HG03342 (cell line): Measurements from ENCODE around the gene DLK2.
"Not testable (repeated sequence)": the region's sequence is repeated elsewhere in the genome, so short reads cannot be mapped to it uniquely, and the experiment has no call there.

Source experiments
- ATAC-seq: cut with Tn5 transposase; IDR thresholded peaks from one replicate; pipeline ENCODE4 v1.9.1; 2021; ENCODE audit warnings: mild to moderate bottlenecking, moderate library complexity; ENCODE audit not compliant: unreplicated experiment

Gene DLK2

GRCh38 chr6:43481591-43482236 lies 26.4 kb upstream of the DLK2 start:
- no peak for ATAC-seq

GRCh38 chr6:43481075-43481474 lies 25.7 kb upstream of the DLK2 start:
- no peak for ATAC-seq

GRCh38 chr6:43478008-43478372 lies 22.6 kb upstream of the DLK2 start:
- peak; percentile 12 for ATAC-seq

DNA sequence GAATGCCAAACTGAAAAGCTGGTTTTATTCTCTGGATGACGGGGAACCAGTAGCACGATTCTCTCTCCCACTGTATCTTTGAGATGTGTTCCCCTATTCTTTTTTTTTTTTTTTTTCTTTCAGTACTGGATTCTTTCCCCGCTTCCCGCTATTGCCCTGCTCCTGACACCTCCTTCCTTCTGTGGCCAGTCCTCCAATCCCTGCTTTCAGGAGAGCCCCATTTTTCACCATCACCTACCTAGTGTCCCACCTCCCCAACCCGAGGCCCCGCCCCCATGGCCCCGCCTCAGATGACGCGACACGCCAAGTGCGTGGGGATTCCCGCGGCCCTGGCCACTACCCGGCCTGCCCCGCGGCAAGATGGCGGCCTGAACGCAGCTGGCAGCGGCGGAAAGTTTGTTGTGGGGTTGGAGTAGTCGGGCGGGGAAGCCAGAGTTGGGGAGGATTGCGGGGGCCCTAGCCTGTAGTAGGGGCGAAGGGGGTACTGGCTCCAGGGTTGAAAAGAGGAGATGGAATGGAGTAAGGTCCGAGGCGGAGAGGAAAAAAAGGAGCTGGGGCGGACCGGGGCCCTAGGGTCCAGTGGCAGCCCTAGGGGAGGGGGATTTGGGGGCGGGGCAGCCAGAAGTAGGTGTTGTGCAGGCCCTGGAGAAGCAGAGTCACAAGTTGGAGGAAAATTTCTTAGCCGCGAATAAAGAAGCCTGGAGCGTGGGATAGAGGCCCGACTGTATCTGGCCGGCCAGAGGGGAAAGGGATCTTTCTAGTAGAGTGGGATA lies 22.1 kb upstream of the DLK2 start, which contains the start of gene TJAP1:
Gene TJAP1, plus strand, starts transcription at position 336 of the 773 bp plus-strand sequence. CDS start 21,432 bp downstream, outside the sequence.
- ATAC-seq = peak; percentile 92

GRCh38 chr6:43476746-43477145 lies 21.4 kb upstream of the DLK2 start:
- no peak for ATAC-seq

- no peak for ATAC-seq
Measured at GRCh38 chr6:43475516-43475915, 20.2 kb upstream of the DLK2 start.

GRCh38 chr6:43472515-43472914 lies 17.2 kb upstream of the DLK2 start:
- ATAC-seq = no peak

DNA sequence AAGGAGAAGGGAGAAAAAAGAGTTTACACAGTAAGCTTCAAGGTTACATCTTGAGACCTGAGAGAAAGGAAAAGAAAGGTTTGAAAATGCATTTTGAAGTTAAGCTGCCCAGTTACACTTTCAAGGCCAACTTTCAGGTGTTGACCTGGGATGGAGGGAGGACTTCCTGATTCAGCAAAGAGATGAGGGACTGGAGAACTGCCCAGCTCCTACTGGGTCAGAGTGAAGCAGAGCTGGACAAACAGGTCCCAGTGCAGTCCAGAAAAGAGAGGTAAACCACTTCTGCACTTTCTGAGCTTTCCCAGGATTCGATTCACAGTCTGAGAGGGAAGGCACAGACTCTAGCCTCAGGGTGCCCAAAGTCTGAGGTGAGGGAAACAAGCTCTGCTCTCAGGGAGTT lies 16.1 kb upstream of the DLK2 start:
- ATAC-seq = no peak

- no peak for ATAC-seq
Measured at GRCh38 chr6:43469947-43470346, 14.6 kb upstream of the DLK2 start.

DNA sequence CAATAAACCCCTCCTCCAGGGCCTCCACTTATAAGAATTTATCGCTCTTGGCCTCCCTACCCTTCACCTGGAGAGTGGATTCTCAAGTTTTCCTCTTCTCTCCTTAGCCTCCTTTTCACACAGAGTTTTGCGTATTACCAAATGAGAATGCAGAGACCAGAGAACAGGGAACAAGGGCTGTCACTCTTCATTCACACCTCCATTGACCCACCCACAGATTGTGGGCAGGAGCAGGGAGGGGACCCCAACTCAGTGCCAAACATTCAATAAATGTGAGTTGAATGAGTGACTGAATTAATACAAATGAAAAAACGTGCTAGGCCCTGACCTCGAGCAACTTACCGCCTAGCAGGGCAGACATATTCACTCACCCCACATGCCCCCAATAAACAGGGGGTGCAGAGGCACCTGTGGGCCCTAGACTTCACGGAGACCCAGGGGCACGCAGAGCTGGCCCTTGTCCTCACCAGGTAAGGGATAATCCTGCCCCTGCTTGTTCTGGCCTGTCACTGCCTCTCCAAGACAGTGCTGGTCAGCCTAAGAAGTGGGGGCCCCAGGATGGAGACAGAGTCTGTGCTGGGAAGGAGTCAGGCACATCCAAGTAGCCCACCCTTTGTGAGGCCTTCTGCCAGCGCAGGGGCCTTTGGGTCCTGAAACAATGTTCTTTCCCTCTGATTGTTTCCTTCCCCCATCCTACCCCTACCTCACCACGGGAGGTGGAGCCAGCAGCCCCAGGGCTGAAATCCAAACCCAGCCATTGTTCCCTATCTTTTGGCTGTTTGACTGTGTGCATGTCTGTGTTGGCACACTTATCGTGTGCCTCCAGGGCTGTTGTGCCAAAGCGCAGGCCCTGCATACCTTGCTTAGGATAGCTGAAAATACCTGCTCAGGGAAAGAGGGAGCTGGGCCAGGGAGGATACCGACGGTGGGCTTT lies 13.7 kb upstream of the DLK2 start:
- ATAC-seq = no peak

DNA sequence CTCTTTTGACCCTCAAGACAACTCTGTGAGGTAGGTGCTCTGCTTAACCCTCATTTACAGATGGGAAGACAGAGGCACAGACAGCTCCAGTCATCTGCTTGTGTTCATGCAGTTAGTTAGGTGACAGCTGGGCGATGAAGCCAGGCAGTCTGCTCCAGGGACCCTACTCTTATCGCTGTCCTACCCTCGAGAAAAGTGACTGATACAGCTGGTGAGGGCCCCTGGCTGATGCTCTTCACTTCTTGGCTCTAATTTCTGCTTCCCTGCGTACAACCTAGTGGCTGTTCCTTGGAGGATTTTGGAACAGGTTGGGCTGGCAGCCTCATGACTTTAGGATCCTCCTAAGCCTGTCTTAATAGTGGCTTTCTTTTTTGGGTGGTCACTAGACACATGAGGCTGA lies 12.9 kb upstream of the DLK2 start:
- ATAC-seq = no peak

DNA sequence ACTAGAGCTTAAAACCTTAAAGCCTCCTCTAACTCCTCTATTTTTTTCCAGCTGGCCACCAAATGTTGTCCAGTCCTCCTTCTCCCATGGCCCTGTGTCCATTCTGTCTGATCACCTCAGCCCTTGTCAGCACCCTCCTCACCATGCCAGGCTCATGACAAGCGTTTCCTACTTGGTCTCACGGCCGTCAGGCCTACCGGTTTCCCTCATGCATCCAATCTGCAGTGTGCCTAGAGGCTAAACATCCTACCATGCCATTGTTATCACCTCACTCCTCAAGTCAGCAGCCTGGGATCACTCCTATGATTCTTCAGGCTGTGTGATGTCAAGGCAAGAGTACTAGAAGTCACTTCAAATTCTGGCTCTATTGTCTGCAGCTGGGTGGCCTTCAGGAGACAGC lies 12.4 kb upstream of the DLK2 start:
- no peak for ATAC-seq

- not testable (repeated sequence) for ATAC-seq
Measured at GRCh38 chr6:43467265-43467664, 11.9 kb upstream of the DLK2 start.

GRCh38 chr6:43465948-43466347 lies 10.6 kb upstream of the DLK2 start:
- ATAC-seq = no peak

- ATAC-seq = no peak
Measured at GRCh38 chr6:43464337-43464736, 9.0 kb upstream of the DLK2 start.

DNA sequence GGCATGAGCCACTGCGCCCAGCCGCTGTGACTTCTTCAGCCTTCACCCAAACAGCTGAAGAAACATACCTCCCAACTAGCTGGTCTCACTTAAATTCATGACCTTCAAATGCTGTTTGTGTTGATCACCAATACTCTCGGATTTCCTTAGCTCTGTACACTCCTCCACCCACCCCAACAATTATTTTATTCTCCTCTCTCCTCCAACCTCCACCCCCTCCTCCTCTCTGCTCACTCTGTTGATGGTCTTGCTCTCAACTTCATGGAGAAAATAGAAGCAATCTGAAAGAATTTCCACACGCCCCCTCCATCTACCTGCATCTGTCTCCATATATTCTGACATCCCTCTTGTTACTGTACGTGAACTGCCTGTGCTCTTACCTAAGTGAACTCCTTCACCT lies 6.6 kb upstream of the DLK2 start:
- ATAC-seq = no peak

DNA sequence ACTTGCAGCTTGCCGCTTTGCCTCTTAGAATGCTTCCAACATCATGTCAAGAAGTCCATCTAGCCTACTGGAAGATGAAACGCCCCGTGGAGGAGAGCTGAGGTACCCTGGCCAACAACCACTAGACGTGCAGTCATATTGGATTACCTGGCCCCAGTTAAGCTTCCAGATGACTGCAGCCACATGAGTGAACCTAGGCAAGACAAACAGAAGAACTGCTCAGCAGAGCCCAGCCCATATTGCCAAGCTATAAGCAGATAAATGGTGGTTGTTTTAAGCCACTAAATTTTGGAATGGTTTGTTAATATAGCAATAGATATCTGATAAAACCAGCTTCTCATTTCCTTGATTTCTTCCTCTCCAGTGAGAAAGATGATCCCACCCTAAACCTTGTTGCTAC lies 4.7 kb upstream of the DLK2 start:
- ATAC-seq = no peak

DNA sequence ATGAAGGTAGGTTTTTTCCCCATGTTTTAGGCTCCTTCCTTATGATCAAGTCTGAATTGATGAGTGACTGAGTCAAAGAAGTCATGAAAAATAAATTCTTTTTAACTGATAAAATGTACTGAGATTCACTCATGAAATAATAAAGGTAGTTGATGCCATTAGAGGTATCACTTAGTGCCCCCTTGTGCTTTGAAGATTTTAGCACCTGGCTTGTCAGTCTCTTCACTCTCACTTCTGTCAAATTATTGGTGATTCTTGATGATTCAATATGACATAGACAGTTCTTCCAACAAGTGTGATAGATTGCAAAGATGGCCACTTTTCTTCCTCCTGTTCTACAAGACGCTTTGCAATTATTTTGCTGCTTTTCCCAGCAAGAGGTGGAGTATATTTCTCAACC lies 4.2 kb upstream of the DLK2 start:
- ATAC-seq = no peak

DNA sequence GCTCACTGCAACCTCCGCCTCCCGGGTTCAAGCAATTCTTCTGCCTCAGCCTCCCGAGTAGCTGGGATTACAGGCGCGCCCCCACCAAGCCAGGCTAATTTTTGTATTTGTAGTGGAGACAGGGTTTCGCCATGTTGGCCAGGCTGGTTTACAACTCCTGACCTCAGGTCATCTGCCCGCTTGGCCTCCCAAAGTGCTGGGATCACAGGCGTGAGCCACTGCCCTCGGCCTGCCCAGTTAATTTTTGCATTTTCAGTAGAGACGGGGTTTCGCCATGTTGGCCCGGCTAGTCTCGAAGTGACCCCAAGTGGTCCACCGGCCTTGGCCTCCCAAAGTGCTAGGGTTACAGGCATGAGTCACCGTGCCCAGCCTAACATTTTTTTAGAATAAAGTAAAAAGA lies 2.8 kb upstream of the DLK2 start:
- not testable (repeated sequence) for ATAC-seq

DNA sequence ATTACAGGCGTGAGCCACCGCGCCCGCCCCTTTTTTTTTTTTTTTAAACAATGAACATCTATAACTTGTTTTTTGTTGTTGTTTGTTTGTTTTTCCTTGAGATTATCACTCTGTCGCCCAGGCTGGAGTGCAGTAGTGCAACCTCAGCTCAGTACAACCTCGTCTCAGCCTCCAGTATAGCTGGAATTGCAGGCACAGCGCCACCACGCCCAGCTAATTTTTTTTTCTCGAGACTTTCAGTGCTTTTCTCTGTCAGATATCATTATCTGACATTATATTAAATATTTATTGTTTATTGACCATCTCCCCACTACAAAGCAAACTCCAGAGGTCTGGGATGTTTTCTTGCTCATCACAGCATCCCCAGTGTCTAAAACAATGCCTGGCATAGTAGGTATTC lies 2.3 kb upstream of the DLK2 start:
- no peak for ATAC-seq

DNA sequence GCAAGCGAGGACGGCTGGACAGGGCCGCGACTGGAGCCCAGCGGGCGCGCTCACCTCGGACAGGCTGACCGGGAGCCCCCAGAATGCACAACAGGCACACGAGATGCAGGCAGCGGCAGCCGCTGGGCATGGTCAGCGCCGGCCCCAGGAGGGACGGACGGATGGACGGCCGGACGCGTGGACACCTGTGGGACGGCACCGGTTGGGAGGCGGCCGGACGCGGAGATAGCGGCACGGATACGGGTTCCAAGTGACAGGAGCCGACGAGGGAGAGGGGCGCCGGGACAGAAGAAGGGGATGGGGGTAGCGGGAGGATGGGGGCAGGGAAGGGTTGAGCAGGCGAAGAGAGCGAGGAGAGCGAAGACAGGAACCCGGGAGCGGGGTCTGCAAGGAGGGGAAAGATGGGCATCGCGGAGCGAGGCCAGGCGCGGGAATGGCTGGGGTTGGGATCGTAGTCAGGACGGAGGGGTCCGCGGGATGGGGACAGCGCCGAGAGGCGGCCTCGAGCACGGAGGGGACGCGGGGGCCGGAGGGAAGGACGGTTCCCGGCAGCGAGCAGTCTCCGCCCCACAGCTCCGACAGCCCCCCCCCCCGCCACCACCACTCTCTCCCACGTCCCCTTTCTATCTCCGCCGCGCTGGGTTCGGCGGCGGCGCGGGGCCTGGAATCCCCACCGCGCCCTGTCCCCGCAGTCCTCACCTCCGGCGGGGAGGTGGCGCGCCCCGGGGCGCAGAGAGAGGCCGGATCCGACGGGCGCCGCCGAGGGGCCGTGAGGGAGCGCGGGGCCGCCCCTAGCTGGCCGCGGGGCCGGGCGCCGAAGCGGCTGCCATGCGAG lies 435 bp downstream of the DLK2 start:
- no peak for ATAC-seq
